HepG2 (cell line): ENCODE measurements around the gene TIMELESS. TPM values are rescaled to one million over a fixed set of nuclear protein-coding genes. Genes with fewer than 3 reads are reported as not detected.

ENCODE experiments used
- ATAC-seq: fragments of 200-7000 bp; cut with Tn5 transposase; 3 replicates; pipeline ENCODE4 v1.9.1; 2020; ENCODE audit warnings: mild to moderate bottlenecking, moderate library complexity
- BruUV-seq: library from RNA; stranded (reverse); fragments of 400-500 nt; replicated peaks from 2 replicates; lab custom pipeline; 2021; lab: Mats Ljungman, UMichigan
- CTCF ChIA-PET: fragments of 300-600 bp; formaldehyde crosslinking; extraction: SDS; loops from one replicate; lab custom pipeline; 2021; ENCODE audit warnings: low total read pairs, inconsistent platforms, low intra/inter-chr PET ratio; lab: Yijun Ruan, JAX
- POLR2A ChIA-PET: fragments of 350-600 bp; sonication (Branson Sonifier 250); formaldehyde crosslinking; loops from one replicate; lab custom pipeline; 2020; ENCODE audit warnings: antibody characterized with exemption, inconsistent platforms; lab: Yijun Ruan, JAX
- DNase-seq: peaks from one replicate; pipeline ENCODE4 v3.0.0-alpha.2; 2015; ENCODE audit warnings: low spot score
- FAIRE-seq: peaks from 3 replicates; lab custom pipeline; 2011; peaks lifted over from hg19 to GRCh38; lab: Jason Lieb, UNC
- H2AFZ ChIP-seq: one replicate; pipeline ENCODE4 v1.6.1; 2011; ENCODE audit warnings: low read length, inconsistent platforms
- H3K27ac ChIP-seq: fragments of 300-600 bp; 3 replicates; pipeline ENCODE4 v1.8.0; 2011; ENCODE audit warnings: mixed run types, mild to moderate bottlenecking, mixed read lengths, low read length, inconsistent platforms; ENCODE audit not compliant: insufficient read depth; ENCODE audit errors: extremely low read length
- H3K27me3 ChIP-seq, 2 experiments: fragments of 200-600 bp in 1 of 2; 2 replicates in 1 of 2; 3 replicates in 1 of 2; pipeline versions ENCODE4 v1.6.0 to v1.8.0; 2011; ENCODE audit warnings: low read length in 2 of 2, mild to moderate bottlenecking in 2 of 2, moderate library complexity in 2 of 2, inconsistent platforms in 1 of 2; ENCODE audit not compliant: insufficient read depth in 2 of 2, control insufficient read depth in 1 of 2
- H3K36me3 ChIP-seq, 2 experiments: fragments of 200-600 bp in 1 of 2; replicated peaks in 1 of 2; 2 replicates in 1 of 2; 3 replicates in 1 of 2; pipeline versions ENCODE4 v1.5.1 to v1.8.0; 2011; ENCODE audit warnings: low read length in 2 of 2, inconsistent platforms in 1 of 2; ENCODE audit not compliant: insufficient read depth in 2 of 2, control insufficient read depth in 1 of 2
- H3K4me1 ChIP-seq: 2 replicates; pipeline ENCODE4 v1.5.1; 2012; ENCODE audit warnings: low read length, inconsistent platforms; ENCODE audit not compliant: insufficient read depth
- H3K4me2 ChIP-seq: 2 replicates; pipeline ENCODE4 v1.6.0; 2011; ENCODE audit warnings: low read depth, low read length, inconsistent platforms
- H3K4me3 ChIP-seq, 3 experiments: fragments of 200-600 bp in 1 of 3; sonication (generic), shearing (Covaris generic) in 1 of 3; replicated peaks in 1 of 3; 2 replicates each; pipeline ENCODE4 v1.5.1; 2011 to 2016; ENCODE audit warnings: low read length in 3 of 3, inconsistent platforms in 2 of 3, low read depth in 2 of 3, mild to moderate bottlenecking in 2 of 3, control low read depth in 1 of 3, mixed read lengths in 1 of 3; ENCODE audit not compliant: insufficient read depth in 1 of 3
- H3K79me2 ChIP-seq: one replicate; pipeline ENCODE4 v1.6.1; 2011; ENCODE audit warnings: low read length, inconsistent platforms; ENCODE audit not compliant: insufficient read depth
- H3K9ac ChIP-seq: 2 replicates; pipeline ENCODE4 v1.6.0; 2011; ENCODE audit warnings: mild to moderate bottlenecking, low read depth, low read length, inconsistent platforms; ENCODE audit not compliant: insufficient read depth
- H3K9me3 ChIP-seq: 2 replicates; pipeline ENCODE4 v1.5.1; 2012; ENCODE audit warnings: mild to moderate bottlenecking, low read length
- H4K20me1 ChIP-seq: 2 replicates; pipeline ENCODE4 v1.6.0; 2011; ENCODE audit warnings: inconsistent platforms, mild to moderate bottlenecking, low read length, moderate library complexity; ENCODE audit not compliant: insufficient read depth
- BRCA1 ChIP-seq: sonication (generic); formaldehyde crosslinking; IDR thresholded peaks from 2 replicates; pipeline ENCODE4 v1.4.0; 2020; ENCODE audit warnings: missing genetic modification reagents
- MYC ChIP-seq: sonication (generic); formaldehyde crosslinking; IDR thresholded peaks from 2 replicates; pipeline ENCODE4 v1.9.0; 2021; ENCODE audit warnings: missing genetic modification reagents, borderline replicate concordance
- ZBTB21 ChIP-seq: sonication (generic); formaldehyde crosslinking; IDR thresholded peaks from 2 replicates; pipeline ENCODE4 v1.4.0; 2020; ENCODE audit warnings: missing genetic modification reagents
- ZFP37 ChIP-seq: sonication (generic); formaldehyde crosslinking; IDR thresholded peaks from 2 replicates; pipeline ENCODE4 v1.4.0; 2020; ENCODE audit warnings: missing genetic modification reagents, borderline replicate concordance
- ZNF335 ChIP-seq: sonication (generic); formaldehyde crosslinking; IDR thresholded peaks from 2 replicates; pipeline ENCODE4 v1.4.0; 2020; ENCODE audit warnings: missing genetic modification reagents
- ZNF773 ChIP-seq: sonication (generic); formaldehyde crosslinking; IDR thresholded peaks from 2 replicates; pipeline ENCODE4 v1.4.0; 2020; ENCODE audit warnings: missing genetic modification reagents, borderline replicate concordance
- ZNF850 ChIP-seq: sonication (generic); formaldehyde crosslinking; conservative IDR thresholded peaks from 2 replicates; pipeline ENCODE4 v1.9.0; 2021; ENCODE audit warnings: mild to moderate bottlenecking, missing genetic modification reagents
- ZSCAN22 ChIP-seq: sonication (generic); formaldehyde crosslinking; IDR thresholded peaks from 2 replicates; pipeline ENCODE4 v1.4.0; 2020; ENCODE audit warnings: mild to moderate bottlenecking, missing genetic modification reagents
- WGBS: methylation state at CpG from one replicate; pipeline ENCODE4 v1.1.6; 2017; ENCODE audit warnings: low lambda C conversion rate; 5-methylcytosine and 5-hydroxymethylcytosine counted together
- in situ Hi-C: cut with HindIII; loops from 2 replicates; pipeline ENCODE4 v1.10.0; 2017; ENCODE audit warnings: low pct_unique_long_range_greater_than_20kb; ENCODE audit not compliant: extremely low pct_ligation_motif_present
- intact Hi-C: fragments of 100-400 bp; cut with micrococcal nuclease; formaldehyde crosslinking; loops from one replicate; pipeline ENCODE4 v1.10.0; 2022; ENCODE audit not compliant: unreplicated experiment
- polyA plus RNA-seq, 8 experiments: library from polyadenylated mRNA; depleted of rRNA in 3 of 8; stranded (reverse) in 7 of 8; unstranded in 1 of 8; fragments of >200 nt; fragmentation: Illumina TruSeq in 4 of 8; extraction: Trizol in 4 of 8; gene quantifications; 2 replicates each; pipeline versions ENCODE4 v1.2.1 to v1.2.3, GENCODE V29; 2011 to 2016; ENCODE audit warnings: low read depth in 4 of 8, missing spikeins in 1 of 8, mixed read lengths in 1 of 8; ENCODE audit not compliant: insufficient read depth in 1 of 8
- total RNA-seq, 5 experiments: library from RNA; depleted of rRNA; stranded (reverse); fragments of >200 nt; fragmentation: Illumina TruSeq; extraction: Trizol; gene quantifications; 2 replicates each; pipeline ENCODE4 v1.2.3, GENCODE V29; 2016; ENCODE audit warnings: low read depth in 1 of 5
- TF ChIP-seq, protein P1 (sequence below): sonication (generic); formaldehyde crosslinking; IDR thresholded peaks from 2 replicates; pipeline ENCODE4 v1.8.0; 2022; ENCODE audit warnings: mild to moderate bottlenecking, missing genetic modification reagents; ENCODE audit not compliant: insufficient replicate concordance
- TF ChIP-seq, protein P2 (sequence below): sonication (generic); formaldehyde crosslinking; IDR thresholded peaks from 2 replicates; pipeline ENCODE4 v1.8.0; 2022; ENCODE audit warnings: mild to moderate bottlenecking, missing genetic modification reagents, borderline replicate concordance
- TF ChIP-seq, protein P3 (sequence below): sonication (generic); formaldehyde crosslinking; IDR thresholded peaks from 2 replicates; pipeline ENCODE4 v1.5.1; 2020; ENCODE audit warnings: mild to moderate bottlenecking, moderate library complexity, missing genetic modification reagents

Gene TIMELESS
- total and polyA plus RNA-seq, 2 of the 13 experiments (the other 11 are each of a cell fraction or from before 2014, with no cell fraction given) = 4.0 to 20.3 TPM

DNA sequence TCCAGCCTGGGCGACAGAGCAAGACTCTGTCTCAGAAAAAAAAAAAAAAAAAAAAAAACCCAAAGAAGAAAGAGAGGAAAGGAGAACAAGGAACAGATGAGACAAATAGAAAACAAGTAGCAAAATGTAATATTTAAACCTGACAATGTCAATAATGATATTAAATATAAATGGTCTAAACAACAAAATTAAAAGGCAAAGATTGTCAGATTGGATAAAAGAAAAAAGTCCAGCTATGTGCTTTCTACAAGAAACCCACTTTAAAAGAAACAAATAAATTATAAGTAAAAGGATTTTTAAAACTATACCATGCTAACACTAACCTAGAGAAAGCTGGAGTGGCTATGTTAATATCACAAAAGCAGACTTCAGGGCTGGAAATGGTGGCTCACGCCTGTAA, 56.9 kb downstream of the TIMELESS start (continued):
- TF ChIP-seq, protein P1, sequence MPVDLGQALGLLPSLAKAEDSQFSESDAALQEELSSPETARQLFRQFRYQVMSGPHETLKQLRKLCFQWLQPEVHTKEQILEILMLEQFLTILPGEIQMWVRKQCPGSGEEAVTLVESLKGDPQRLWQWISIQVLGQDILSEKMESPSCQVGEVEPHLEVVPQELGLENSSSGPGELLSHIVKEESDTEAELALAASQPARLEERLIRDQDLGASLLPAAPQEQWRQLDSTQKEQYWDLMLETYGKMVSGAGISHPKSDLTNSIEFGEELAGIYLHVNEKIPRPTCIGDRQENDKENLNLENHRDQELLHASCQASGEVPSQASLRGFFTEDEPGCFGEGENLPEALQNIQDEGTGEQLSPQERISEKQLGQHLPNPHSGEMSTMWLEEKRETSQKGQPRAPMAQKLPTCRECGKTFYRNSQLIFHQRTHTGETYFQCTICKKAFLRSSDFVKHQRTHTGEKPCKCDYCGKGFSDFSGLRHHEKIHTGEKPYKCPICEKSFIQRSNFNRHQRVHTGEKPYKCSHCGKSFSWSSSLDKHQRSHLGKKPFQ (CRISPR knock-in tag) = no peak
- TF ChIP-seq ZBTB21 (CRISPR knock-in tag) (no peak), BRCA1 (no peak)
- TF ChIP-seq, all 625 proteins: peak for 0

DNA sequence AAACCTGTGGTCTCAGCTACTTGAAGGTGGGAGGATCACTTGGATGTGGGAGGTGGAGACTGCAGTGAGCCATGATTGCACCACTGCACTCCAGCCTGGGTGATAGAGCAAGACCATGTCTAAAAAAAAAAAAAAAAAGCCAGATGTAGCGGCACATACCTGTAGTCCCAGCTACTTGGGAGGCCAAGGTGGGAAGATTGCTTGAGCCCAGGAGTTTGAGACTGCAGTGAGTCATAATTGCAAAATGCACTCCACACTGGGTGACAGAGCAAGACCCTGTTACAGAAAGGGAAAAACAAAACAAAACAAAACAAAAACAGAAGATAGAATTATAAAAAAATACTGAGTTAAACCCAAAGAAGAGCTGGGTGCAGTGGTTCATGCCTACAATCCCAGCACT, 57.5 kb downstream of the TIMELESS start:
- H3K36me3 ChIP-seq = no peaks in the 10 kb centered on the region
- ATAC-seq (no peak), DNase-seq (no peak), FAIRE-seq (no peak)
- 0% methylated on average over 1 of the region's 1 CpG for WGBS
- H2AFZ ChIP-seq = no peak overlapping the region
- no peak overlapping the region for H3K4me3 ChIP-seq
- H3K9ac ChIP-seq = no peak overlapping the region
- H3K4me1 ChIP-seq = peaks cover 28% of the 10 kb centered on the region
- TF ChIP-seq ZFP37 (CRISPR knock-in tag) = no peak
- no peak for TF ChIP-seq MYC (CRISPR knock-in tag)
- TF ChIP-seq, protein P2, sequence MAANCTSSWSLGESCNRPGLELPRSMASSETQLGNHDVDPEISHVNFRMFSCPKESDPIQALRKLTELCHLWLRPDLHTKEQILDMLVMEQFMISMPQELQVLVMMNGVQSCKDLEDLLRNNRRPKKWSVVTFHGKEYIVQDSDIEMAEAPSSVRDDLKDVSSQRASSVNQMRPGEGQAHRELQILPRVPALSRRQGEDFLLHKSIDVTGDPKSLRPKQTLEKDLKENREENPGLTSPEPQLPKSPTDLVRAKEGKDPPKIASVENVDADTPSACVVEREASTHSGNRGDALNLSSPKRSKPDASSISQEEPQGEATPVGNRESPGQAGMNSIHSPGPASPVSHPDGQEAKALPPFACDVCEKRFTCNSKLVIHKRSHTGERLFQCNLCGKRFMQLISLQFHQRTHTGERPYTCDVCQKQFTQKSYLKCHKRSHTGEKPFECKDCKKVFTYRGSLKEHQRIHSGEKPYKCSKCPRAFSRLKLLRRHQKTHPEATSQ = no peak
- TF ChIP-seq, protein P3, sequence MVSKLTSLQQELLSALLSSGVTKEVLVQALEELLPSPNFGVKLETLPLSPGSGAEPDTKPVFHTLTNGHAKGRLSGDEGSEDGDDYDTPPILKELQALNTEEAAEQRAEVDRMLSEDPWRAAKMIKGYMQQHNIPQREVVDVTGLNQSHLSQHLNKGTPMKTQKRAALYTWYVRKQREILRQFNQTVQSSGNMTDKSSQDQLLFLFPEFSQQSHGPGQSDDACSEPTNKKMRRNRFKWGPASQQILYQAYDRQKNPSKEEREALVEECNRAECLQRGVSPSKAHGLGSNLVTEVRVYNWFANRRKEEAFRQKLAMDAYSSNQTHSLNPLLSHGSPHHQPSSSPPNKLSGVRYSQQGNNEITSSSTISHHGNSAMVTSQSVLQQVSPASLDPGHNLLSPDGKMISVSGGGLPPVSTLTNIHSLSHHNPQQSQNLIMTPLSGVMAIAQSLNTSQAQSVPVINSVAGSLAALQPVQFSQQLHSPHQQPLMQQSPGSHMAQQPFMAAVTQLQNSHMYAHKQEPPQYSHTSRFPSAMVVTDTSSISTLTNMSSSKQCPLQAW (CRISPR knock-in tag) = no peak
- no peak for TF ChIP-seq ZNF335 (CRISPR knock-in tag)
- TF ChIP-seq ZSCAN22 = no peak
- no peak for TF ChIP-seq ZNF773 (CRISPR knock-in tag)
- TF ChIP-seq ZNF850 (CRISPR knock-in tag) = no peak
- intact Hi-C loops (no loop called here), in situ Hi-C loops (no loop called here)
- no peaks in the 10 kb centered on the region for H4K20me1 ChIP-seq
- BruUV-seq = no TSS peak
- POLR2A ChIA-PET = interaction anchor here (1.3 kb wide), 1 partner anchor 50 kb away, joined by 3 read pairs; no protein-coding TSS in a partner anchor
- H3K9me3 ChIP-seq = no peaks in the 10 kb centered on the region
- H3K4me2 ChIP-seq = no peak overlapping the region
- H3K27ac ChIP-seq = no peak overlapping the region
- CTCF ChIA-PET = no interaction called here
- H3K79me2 ChIP-seq = no peaks in the 10 kb centered on the region
- H3K27me3 ChIP-seq = no peaks in the 10 kb centered on the region
